Measurements from ENCODE around the gene KCNQ1. TPM values are rescaled to one million over a fixed set of nuclear protein-coding genes. Genes with fewer than 3 reads are reported as not detected.

KCNQ1 gene
- total and polyA plus RNA-seq, 2 donors (not counting 1 experiment from before 2014, with no cell fraction given): 21.5 to 28.8 TPM

DNA sequence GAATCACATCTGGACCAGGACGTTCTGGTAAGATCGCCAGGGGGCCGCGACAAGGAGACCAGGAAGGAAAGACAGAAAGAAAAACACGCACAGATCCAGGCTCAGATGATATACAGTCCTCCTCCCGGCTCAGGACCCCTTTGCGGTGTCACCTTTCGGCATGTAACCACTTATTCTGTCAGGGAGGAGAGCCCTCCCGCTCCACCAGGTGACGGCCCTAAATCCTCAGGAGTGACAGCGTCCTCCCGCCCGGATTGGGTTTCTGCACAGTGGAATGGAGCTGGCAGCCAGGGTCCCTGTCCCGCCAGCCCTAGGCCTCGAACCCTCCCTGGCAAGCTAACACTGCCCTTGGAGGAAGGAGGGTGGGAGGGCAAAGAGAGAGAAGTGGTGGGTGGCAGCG is 279.3 kb downstream of the KCNQ1 start:
- Histone ChIP-seq H4K20me1 (ENCODE audit: control insufficient read depth, insufficient read depth, low read length, poor library complexity, severe bottlenecking) (peaks cover 5% of the 10 kb centered on the region), H3K27me3 (replicated peaks in 1 of 4; ENCODE audit: control extremely low read depth in 1 of 4, control insufficient read depth in 3 of 4, insufficient read depth in 4 of 4, low read length in 3 of 4) (no peaks in the 10 kb centered on the region), H3K79me2 (ENCODE audit: control insufficient read depth, insufficient read depth, low read length) (no peaks in the 10 kb centered on the region), H2AFZ (ENCODE audit: insufficient read depth, low read depth, low read length, poor library complexity, severe bottlenecking) (no peak overlapping the region), H3K4me2 (replicated peaks; ENCODE audit: low read depth, low read length, poor library complexity, severe bottlenecking) (no peak overlapping the region), H3K27ac (ENCODE audit: low read length in 2 of 2) (no peak overlapping the region), H3K36me3 (replicated peaks in 1 of 2; ENCODE audit: control extremely low read depth in 1 of 2, control insufficient read depth in 1 of 2, extremely low read depth in 1 of 2, insufficient read depth in 2 of 2, low read length in 1 of 2) (no peaks in the 10 kb centered on the region), H3K9me3 (ENCODE audit: control extremely low read depth in 1 of 3, control insufficient read depth in 2 of 3, insufficient read depth in 1 of 3, low read length in 2 of 3) (peaks cover 0 to 4% (median 0%) of the 10 kb centered on the region in 3 donors), H3K4me3 (ENCODE audit: control extremely low read depth in 1 of 5, extremely low read depth in 1 of 5, insufficient read depth in 1 of 5, low read depth in 2 of 5, low read length in 4 of 5) (no peak overlapping the region), H3K9ac (ENCODE audit: low read length) (no peak overlapping the region), H3K4me1 (ENCODE audit: control insufficient read depth in 2 of 2, insufficient read depth in 2 of 2, low read length in 2 of 2) (no peaks in the 10 kb centered on the region)
- H3K27ac Mint-ChIP-seq: no peak overlapping the region
- no peaks in the 10 kb centered on the region for H3K9me3 Mint-ChIP-seq (ENCODE audit: insufficient read depth)
- no peak for ATAC-seq (ENCODE audit: low read depth)
- H3K4me1 Mint-ChIP-seq: no peaks in the 10 kb centered on the region
- ChIA-PET POLR2A (interaction anchor here (0.6 kb wide), 1 partner anchor 49 kb away, joined by 6 read pairs; no protein-coding TSS in a partner anchor), CTCF (no interaction called here)
- DNase-seq: no peak
- 96% methylated on average over 16 of the region's 16 CpGs for whole genome bisulfite sequencing (ENCODE audit: insufficient coverage)
- no peak overlapping the region for H3K4me3 Mint-ChIP-seq
- H3K27me3 Mint-ChIP-seq: no peaks in the 10 kb centered on the region
- TF ChIP-seq, protein P1, sequence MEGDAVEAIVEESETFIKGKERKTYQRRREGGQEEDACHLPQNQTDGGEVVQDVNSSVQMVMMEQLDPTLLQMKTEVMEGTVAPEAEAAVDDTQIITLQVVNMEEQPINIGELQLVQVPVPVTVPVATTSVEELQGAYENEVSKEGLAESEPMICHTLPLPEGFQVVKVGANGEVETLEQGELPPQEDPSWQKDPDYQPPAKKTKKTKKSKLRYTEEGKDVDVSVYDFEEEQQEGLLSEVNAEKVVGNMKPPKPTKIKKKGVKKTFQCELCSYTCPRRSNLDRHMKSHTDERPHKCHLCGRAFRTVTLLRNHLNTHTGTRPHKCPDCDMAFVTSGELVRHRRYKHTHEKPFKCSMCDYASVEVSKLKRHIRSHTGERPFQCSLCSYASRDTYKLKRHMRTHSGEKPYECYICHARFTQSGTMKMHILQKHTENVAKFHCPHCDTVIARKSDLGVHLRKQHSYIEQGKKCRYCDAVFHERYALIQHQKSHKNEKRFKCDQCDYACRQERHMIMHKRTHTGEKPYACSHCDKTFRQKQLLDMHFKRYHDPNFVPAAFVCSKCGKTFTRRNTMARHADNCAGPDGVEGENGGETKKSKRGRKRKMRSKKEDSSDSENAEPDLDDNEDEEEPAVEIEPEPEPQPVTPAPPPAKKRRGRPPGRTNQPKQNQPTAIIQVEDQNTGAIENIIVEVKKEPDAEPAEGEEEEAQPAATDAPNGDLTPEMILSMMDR (IDR thresholded peaks at IDR 0.05): no peak
- no peak for TF ChIP-seq EZH2 (IDR thresholded peaks at IDR 0.05; ENCODE audit: borderline replicate concordance, insufficient read depth, low read depth, low read length, poor library complexity, severe bottlenecking)
- intact Hi-C loops (cut with micrococcal nuclease): no loop called here

DNA sequence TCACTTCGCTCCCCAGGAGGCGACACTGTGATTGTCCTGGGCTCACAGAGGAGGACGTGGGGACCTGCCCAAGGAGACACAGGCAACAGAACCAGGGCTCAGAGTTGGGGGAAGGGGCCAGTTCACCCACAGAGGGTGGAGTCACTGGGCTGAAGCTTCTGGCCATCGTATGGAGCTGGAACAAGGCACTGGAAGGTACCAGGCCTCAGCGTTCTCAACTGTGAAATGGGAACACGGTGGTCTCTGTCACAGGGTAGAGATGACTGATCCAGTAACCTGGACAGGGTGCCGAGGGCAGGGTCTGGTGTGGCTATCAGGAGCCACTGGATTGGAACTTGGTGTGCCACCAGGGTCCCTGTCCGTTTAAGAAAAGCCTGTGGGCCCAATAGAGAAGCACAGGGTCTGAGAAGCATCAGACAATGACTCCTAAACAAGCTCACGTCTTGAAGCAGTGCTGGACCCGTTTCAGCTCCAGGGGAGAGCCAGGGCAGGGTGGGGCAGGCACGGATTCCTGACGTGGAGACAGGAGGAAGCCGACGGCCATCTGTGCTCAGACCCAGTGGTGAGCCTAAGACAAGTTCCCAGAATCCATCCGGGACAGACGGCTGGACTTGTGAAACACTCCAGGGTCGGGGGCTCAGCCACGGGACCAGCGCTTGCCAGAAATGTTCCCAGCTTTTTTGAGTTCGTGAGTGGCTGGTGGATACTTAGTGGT is 280.0 kb downstream of the KCNQ1 start:
- H4K20me1 ChIP-seq (ENCODE audit: control insufficient read depth, insufficient read depth, low read length, poor library complexity, severe bottlenecking): peaks cover 5% of the 10 kb centered on the region
- H3K27me3 ChIP-seq (replicated peaks in 1 of 4; ENCODE audit: control extremely low read depth in 1 of 4, control insufficient read depth in 3 of 4, insufficient read depth in 4 of 4, low read length in 3 of 4): no peaks in the 10 kb centered on the region
- ChIA-PET CTCF (no interaction called here), POLR2A (no interaction called here)
- ATAC-seq (ENCODE audit: low read depth) (no peak), DNase-seq (no peak)
- H2AFZ ChIP-seq (ENCODE audit: insufficient read depth, low read depth, low read length, poor library complexity, severe bottlenecking): no peak overlapping the region
- TF ChIP-seq, protein P1 (IDR thresholded peaks at IDR 0.05): no peak
- no peak for TF ChIP-seq EZH2 (IDR thresholded peaks at IDR 0.05; ENCODE audit: borderline replicate concordance, insufficient read depth, low read depth, low read length, poor library complexity, severe bottlenecking)
- no peak overlapping the region for H3K9ac ChIP-seq (ENCODE audit: low read length)
- H3K4me3 ChIP-seq (ENCODE audit: control extremely low read depth in 1 of 5, extremely low read depth in 1 of 5, insufficient read depth in 1 of 5, low read depth in 2 of 5, low read length in 4 of 5): no peak overlapping the region
- Mint-ChIP-seq H3K27ac (no peak overlapping the region), H3K9me3 (ENCODE audit: insufficient read depth) (no peaks in the 10 kb centered on the region), H3K4me1 (no peaks in the 10 kb centered on the region), H3K27me3 (no peaks in the 10 kb centered on the region), H3K4me3 (no peak overlapping the region)
- intact Hi-C loops (cut with micrococcal nuclease): no loop called here
- H3K27ac ChIP-seq (ENCODE audit: low read length in 2 of 2): no peak overlapping the region
- H3K79me2 ChIP-seq (ENCODE audit: control insufficient read depth, insufficient read depth, low read length): no peaks in the 10 kb centered on the region
- no peak overlapping the region for H3K4me2 ChIP-seq (replicated peaks; ENCODE audit: low read depth, low read length, poor library complexity, severe bottlenecking)
- H3K9me3 ChIP-seq (ENCODE audit: control extremely low read depth in 1 of 3, control insufficient read depth in 2 of 3, insufficient read depth in 1 of 3, low read length in 2 of 3): peaks cover 0 to 4% (median 0%) of the 10 kb centered on the region in 3 donors
- no peaks in the 10 kb centered on the region for H3K36me3 ChIP-seq (replicated peaks in 1 of 2; ENCODE audit: control extremely low read depth in 1 of 2, control insufficient read depth in 1 of 2, extremely low read depth in 1 of 2, insufficient read depth in 2 of 2, low read length in 1 of 2)
- no peaks in the 10 kb centered on the region for H3K4me1 ChIP-seq (ENCODE audit: control insufficient read depth in 2 of 2, insufficient read depth in 2 of 2, low read length in 2 of 2)
- WGBS (ENCODE audit: insufficient coverage): 88% methylated on average over 18 of the region's 20 CpGs

All from B cell (primary cell).